ENCODE data around the gene DYRK2.

DYRK2 gene

DNA sequence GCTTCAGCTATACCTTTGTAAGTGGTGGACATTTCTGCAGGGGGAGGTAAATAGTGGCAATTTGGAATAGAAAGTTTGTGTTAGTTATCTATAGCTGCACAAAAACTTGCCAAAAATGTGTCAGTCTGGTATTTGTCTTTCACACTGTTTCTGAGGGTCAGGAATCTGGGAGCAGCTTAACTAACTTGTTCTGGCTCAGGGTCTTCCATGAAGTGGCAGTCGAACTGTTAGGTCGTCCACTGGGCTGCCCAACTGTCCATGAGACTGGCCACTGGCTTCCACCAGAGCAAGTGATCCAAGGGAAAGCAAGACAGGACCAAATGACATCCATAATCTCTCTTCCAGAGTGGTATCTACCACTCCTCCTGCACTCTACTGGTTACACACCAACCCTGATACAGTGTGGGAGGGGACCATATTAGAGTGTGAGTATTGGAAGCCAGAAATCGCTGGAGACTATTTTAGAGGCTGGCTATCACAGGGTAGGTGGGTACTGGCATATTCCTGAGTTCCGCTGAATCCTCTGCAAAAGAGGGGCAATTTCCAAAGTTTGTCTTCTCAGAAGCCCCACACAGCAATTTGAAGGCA is 60.9 kb downstream of the DYRK2 start:
- no peak for DNase-seq

DNA sequence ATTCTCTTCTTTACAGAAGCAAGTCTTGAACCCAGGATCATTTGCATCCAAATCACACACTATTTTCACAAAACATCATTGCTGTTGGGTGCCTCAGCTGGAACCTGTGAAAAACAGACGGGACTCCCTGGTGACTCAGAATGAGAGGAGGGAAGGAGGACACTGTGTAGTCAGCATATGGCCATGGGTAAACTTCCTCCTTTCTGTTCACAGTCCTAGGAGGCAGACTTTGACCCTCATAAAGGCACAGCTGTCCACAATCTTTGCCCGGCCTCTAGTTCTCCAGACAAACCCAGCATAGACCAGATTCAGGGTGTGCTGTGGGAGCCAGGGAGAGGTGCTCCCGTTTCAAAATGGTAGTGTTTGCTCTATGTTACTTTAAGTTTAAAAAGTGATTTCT is 62.0 kb downstream of the DYRK2 start:
- no peak for DNase-seq

DNA sequence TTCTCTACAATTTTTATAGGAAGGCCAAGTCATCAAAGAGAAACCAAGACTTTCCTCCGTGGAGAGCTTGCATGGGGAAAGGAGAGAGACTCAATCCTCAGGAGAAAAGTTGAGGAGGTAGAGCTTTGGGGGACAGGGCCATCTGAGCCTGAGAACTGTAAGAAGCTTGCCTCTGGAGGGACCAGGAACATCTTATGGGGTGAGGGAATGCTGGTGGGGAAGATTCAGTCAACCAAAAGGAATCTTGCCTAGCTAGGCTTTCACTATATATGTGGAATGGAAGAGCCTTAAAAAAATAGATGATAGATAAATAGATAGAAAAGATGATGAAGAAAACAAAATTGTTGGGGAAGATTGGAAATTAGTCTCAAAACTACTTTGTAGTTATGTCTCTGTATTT is 63.5 kb downstream of the DYRK2 start:
- no peak for DNase-seq

DNA sequence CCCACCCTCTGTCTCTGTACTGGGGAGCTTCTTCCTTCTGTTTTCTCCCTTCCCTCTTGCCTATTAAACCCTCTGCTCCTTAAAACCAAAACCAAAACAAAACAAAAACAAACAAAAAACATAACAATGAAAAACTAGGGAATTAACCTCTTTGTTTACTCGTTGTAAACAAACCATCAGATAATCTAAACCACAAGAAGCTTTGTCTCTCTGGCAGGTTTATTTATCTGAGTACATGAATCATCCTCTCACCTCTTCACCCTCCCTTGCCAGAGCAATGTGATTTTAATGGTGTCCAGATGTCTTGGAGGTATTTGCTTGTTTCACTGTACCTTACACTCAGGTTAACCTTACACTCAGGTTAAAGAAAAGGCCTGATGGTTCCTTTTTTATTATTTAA is 66.1 kb downstream of the DYRK2 start:
- DNase-seq = no peak

Data from activated CD4-positive, CD25-positive, alpha-beta regulatory T cell treated with anti-CD3 and anti-CD28 coated beads, Interleukin-2, amount 50 U/mL, for 72 hours (primary cell).